Activated CD8-positive, alpha-beta memory T cell treated with anti-CD3 and anti-CD28 coated beads for 48 hours (primary cell): Measurements from ENCODE around the gene ROCK2.
A peak's percentile ranks its signal among the peaks of the same experiment; 100 is the strongest.

Experiments used
- DNase-seq, 3 experiments: peaks; one replicate each; pipeline ENCODE4 v3.0.0-alpha.2; 2020; ENCODE audit warnings: low read depth in 2 of 3, low spot score in 2 of 3

The ROCK2 gene

GRCh38 chr2:11157296-11157695 lies 187.1 kb downstream of the ROCK2 start:
- no peak for DNase-seq

- DNase-seq: no peak
These were observed 187.9 kb downstream of the ROCK2 start for GRCh38 chr2:11156396-11157075.

GRCh38 chr2:11155381-11156035 lies 188.9 kb downstream of the ROCK2 start, which contains the start of gene SLC66A3:
Gene SLC66A3 (plus strand): TSS chr2:11155467. CDS start chr2:11155547, 80 bp downstream.
- DNase-seq: no peak

DNA sequence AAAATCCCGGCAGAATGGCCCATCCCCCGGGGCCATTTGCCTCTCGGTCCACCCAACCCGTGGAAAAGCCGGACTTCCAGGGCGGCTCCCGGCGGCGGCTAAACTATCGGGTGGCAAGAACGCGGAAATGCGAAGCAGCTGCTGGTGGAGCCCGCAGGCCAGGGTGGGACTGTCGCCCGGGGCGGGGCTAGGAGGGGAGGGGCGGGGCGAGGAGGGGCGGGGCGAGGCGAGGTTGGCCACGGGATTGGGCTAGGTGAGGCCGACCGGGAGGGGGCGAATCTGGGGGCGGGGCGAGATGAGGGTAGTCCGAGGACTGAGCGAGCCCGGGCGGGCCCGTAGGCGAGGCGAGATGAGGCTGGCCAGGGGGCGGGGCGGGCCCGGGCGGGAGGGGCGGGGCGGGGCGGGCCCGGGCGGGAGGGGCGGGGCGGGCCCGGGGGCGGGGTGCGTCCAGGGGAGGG lies 189.5 kb downstream of the ROCK2 start:
- DNase-seq: peak; percentile 88 to 93 (median 91)

DNA sequence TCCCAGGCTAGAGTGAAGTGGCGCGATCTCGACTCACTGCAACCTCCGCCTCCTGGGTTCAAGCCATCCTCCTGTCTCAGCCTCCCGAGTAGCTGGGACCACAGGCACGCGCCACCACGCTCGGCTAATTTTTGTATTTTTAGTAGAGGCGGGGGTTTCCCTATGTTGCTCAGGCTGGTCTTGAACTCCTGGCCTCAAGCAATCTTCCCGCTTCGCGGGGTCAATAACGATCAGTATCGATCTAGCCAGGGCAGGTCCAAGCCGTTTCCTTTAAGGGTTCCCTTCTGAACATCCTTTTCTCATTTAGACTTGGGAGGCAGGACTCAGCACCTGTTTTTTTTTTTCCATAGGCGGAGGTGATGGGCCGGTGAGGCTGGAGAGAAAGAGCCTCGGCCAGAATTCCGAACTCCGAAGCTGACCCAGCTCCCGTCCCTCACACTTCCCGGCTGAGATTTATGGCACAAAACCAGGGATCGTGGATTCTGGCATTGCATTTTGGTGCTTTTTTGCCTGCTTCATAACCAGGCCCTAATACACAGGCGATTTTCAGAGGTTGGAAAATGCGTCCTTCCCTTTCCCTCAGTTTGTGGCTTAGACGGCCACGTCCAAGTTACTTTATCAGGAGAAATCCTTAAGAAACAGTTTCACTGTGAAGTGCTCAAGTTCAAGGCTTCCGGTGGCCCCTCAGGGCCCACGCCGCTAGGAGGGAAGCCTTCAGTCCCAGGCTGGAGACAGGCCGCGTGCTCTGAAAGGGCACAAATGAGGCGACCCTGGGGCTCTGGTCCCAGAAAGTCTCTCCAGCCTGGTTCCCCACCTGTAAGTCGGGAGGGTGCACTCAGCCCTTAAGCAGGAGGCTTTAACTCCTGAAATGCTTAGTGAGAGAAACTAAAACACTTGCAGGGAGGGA lies 190.2 kb downstream of the ROCK2 start:
- DNase-seq: peak in 1 of 3 experiments; percentile 31

GRCh38 chr2:11152591-11152990 lies 191.8 kb downstream of the ROCK2 start:
- DNase-seq: no peak

DNA sequence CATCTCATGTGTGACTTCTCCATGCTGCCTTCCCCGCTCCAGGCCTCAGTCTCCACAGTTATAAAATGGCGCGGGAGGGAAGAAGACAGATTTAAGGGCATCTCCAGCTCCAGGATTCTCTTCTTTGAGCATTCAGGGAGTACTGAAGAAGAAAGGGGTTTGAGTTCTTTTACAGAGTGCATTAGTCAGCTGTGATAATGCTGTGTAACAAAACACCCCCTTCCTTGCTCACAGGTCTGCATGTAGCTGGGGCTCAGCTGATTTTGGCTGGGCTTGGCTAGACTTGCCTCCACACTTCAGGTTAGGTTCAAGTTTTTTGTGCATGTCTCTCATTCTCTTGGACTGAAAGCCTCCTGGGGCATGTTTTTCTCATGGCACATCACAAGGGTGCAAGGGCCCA lies 197.2 kb downstream of the ROCK2 start:
- no peak for DNase-seq

DNA sequence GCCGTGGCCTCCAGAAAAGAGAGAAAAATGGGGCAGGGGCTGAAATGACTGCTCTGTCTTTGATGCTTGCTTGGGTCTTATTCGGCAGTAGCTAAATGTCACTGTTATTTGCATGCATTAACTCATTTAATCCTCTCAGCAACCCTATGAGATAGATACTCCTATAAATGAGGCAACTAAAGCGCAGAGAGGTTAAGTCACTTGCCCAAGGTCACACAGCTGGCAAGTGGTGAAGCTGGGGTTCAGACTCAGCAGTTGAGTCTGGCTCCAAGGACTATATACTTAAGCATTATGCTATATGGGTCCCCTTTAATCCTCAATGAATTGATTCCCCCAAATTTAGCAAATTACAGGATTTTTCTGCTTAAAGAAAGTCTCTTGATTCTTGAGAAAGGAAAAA lies 198.4 kb downstream of the ROCK2 start:
- no peak for DNase-seq

DNA sequence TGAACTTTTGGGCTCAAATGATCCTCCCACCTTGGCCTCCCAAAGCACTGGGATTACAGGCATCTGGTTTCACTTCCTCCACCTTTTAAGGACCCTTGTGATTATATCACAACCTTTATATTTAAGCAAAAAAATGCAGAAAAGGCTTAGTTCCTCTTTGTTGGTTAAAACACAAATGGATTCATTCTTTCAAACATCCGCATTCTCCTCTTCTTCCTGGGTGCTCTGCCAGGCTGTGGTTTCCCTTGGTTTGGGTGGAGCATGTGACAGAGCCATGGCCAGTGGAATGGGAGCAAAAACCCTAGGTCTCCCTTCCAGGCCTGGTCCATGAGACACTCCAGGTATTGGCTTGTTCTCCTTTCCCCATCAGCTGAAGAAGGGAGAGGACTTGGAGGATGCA lies 199.1 kb downstream of the ROCK2 start:
- DNase-seq: no peak

- DNase-seq: no peak
These were observed 199.7 kb downstream of the ROCK2 start for GRCh38 chr2:11144738-11145079.

DNA sequence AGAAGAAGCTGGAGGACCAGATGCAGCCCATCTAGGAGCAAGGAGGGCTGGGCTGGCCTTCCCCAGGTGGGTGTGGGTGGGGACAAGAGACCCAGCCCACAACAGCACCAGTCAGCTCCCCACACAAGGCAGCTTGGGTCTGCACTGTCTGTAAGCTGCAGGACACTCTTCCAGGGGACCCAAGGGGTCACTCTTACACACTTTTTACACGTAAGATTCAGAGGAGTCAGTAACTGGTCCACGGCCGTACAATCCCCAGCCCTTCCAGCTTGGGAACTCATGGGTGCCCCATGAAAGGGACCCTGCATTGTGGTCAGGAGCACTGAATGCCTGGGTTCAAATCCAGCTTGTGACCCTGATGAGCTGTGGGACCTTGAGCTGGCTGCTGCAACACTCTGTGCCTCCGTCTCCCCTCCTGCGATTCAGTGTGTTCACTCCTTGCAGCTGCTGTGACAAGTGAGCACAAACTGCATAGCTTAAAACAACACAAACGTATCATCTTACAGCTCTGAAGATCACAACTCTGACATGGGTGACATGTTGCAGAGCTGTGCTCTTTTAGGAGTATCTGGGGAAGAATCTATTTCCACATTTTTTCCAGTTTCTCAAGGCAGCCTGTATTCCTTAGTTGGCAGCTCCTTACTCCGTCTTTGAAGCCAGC lies 200.2 kb downstream of the ROCK2 start:
- DNase-seq: no peak

DNA sequence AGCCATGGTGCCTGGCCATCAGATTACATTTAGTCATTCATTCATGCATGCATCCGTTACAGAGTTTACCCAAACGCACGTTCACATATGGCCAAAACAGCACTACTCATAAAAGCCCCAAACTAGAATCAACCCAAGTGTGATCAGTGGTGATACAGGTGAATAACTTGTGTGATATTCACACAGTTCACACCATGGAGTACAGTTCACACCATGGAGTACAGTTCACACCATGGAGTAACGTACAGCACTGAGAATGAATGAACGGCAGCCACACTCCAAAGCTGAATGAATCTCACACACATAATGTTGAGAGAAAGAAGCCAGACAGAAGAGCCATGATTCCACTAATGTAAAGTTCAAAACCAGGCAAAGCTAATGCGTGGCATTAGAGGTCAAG lies 201.4 kb downstream of the ROCK2 start:
- no peak for DNase-seq

DNA sequence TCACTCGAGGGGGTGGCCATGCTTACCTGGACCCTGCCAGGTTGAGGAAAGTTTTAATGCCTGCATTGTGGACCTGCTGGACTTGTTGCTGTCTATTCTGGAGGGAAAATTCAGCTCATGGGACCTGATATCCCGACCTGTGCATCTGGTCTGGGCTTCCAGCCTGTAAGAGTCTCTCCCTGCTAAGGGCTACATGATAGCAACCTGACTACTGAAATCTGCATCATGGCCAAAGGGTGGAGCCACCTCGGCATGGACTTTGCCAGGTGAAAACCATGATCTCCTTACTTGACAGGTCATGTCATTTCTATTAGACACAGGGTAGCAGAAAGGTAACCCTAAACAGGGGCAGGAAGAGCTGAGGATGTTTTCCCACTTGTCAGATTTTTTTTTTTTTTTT lies 202.1 kb downstream of the ROCK2 start:
- no peak for DNase-seq

DNA sequence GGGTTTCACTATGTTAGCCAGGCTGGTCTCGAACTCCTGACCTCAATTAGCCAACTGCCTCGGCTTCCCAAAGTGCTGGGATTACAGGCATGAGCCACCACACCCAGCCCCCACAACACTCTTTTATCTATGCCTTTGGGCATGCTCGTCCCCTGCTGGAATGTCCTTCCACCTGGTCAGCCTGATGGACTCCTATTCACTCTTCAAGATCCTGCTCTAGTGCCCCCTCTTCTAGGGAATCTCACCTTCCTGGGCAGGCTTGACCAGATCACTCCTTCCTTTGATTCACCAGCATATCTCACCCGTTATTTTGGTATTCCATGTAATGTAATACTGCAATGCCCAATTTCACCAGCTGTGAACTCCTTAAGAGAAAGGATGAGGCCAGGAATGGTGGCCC lies 203.1 kb downstream of the ROCK2 start:
- DNase-seq: no peak

DNA sequence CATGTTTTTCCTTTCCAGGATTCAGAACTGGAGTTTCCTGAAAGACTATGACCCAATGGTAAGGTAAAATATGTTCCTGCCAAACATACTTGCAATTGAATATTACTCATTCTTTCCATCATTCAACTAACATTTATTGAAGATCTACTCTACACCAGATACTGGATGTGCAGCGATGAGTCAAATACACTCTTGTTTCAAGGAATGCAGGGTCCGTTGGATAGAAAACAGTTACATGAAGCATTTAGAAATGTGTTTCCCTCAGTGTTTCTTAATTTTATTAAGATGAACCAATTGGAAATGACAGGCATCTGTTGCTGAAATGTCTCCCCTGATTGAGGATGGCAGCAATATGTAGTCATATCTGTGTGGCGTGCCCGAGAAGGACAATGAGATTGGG lies 203.9 kb downstream of the ROCK2 start:
- no peak for DNase-seq

- no peak for DNase-seq
These were observed 210.1 kb downstream of the ROCK2 start for GRCh38 chr2:11134349-11134748.

DNA sequence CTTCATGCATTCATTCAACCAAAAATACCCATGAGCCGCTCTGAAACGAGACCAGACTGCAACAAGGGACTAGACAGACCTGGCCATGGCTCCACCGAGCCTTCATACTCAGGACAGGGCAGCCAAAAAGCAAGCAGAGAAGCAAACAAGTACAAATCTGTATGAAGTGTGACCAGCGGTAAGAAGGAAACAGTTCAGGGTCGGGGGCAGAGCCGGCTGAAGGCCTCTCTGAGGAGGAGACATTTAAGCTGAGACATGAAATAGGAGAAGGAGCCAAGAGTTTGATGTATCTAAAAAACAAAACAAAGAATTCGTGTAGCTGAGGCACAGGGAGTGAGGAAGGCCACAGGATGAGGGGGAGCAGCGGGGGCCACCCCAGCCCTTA lies 210.5 kb downstream of the ROCK2 start:
- no peak for DNase-seq

GRCh38 chr2:11133238-11133935 lies 211.0 kb downstream of the ROCK2 start:
- DNase-seq: no peak

DNA sequence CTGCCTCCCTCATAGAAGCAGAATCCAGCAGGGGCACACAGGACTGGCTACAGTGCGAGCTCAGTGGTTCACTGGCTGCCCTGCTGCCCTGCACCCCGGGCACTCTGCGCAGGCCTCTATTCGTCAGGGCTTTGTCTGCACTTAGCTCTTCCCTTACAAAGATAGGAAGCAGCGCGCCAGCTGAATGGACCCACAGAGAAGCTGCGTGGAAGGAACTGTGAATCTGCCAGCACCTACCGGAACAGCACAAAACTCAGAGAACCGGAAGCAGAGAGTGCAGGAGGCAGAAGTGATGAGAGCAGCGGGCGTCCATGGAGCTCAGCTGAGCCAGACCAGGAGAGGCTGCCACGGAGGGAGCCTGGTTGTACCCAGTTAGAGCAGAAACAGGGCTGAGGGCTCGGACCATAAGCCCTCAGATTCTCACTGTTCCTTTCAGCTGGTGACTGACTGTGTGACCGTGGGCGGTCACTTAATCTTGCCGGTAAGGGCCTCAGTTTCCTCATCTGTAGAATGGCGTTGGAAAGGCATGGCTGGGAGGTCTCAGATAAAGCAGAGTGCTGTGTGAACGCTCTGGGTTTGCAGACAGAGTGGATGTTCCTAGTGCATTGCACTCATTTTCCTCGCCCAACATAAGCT lies 212.3 kb downstream of the ROCK2 start:
- no peak for DNase-seq

DNA sequence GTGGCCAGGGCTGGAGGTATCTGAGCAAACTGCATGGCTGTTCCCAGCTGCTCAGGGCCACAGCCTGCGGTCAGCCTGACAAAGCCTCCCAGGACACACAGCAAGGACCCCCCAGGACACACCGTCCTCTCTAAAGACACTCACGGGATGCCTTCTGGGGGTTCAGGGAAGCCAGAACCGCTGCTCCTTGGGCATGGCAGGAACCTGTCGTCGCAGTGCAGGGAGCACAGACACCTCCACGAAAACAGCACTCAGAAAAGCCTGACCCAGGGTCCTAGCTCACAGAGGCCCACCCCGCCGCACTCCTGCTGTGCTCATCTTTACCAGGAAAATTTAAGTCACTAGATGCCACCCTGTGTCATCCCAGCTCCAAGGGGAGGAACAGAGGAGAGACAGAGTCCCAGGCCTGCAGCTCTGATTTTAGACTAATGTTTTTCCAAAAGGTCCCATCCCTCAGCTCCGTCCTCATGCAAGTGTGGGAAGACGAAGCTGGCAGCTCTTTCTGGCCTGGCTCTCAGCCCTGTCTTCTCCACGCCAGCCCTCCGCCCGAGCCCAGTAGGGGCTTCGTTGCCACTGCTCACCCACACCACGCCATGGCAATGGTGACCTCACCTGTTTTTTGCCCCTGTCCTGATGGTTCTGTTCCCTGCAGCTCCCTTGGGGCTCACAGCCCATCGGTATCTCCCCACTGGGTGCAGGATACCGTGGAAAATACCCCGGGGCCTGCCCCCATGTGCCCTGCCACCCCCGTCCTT lies 213.1 kb downstream of the ROCK2 start:
- no peak for DNase-seq
